Ovary (tissue), 9 donors: ENCODE measurements around the gene STAMBPL1. TPM values are rescaled to one million over a fixed set of nuclear protein-coding genes. Genes with fewer than 3 reads are reported as not detected.

Source experiments
- DNase-seq, 5 donors: peaks; one replicate each; pipeline ENCODE4 v3.0.0-alpha.2; 2019 to 2020
- H3K27ac ChIP-seq, 2 donors: fragments of 200-600 bp; one replicate each; pipeline versions ENCODE4 v1.5.1 to v1.8.0; 2019 to 2022
- H3K27me3 ChIP-seq: fragments of 200-600 bp; one replicate; pipeline ENCODE4 v1.8.0; 2022
- H3K36me3 ChIP-seq: fragments of 200-600 bp; sonication (generic); one replicate; pipeline ENCODE4 v1.5.1; 2019
- H3K4me1 ChIP-seq: one replicate; pipeline ENCODE4 v1.8.1; 2013; ENCODE audit warnings: mild to moderate bottlenecking, moderate library complexity; ENCODE audit not compliant: insufficient read depth
- H3K4me3 ChIP-seq: fragments of 200-600 bp; sonication (generic); one replicate; pipeline ENCODE4 v1.5.1; 2017
- H3K9me3 ChIP-seq, 2 donors: fragments of 200-600 bp in 1 of 2; sonication (generic) in 1 of 2; one replicate each; pipeline versions ENCODE4 v1.5.1 to v1.8.1; 2013 to 2019; ENCODE audit warnings: mild to moderate bottlenecking in 1 of 2, moderate library complexity in 1 of 2
- EP300 ChIP-seq: sonication (generic); formaldehyde crosslinking; IDR thresholded peaks from one replicate; pipeline ENCODE4 v1.6.1; 2017; ENCODE audit warnings: antibody characterized with exemption
- POLR2A ChIP-seq: fragments of 450-650 bp; IDR thresholded peaks from one replicate; pipeline ENCODE4 v1.6.1; 2017; ENCODE audit warnings: antibody characterized with exemption, mild to moderate bottlenecking, moderate library complexity
- WGBS, 3 donors: extraction: QIAGEN DNeasy Blood & Tissue Kit in 1 of 3; methylation state at CpG; one replicate each; pipeline versions ENCODE4 v1.1.5 to v1.1.7; 2013 to 2017; 5-methylcytosine and 5-hydroxymethylcytosine counted together
- intact Hi-C, 4 donors: fragments of 100-400 bp; cut with DNase I; formaldehyde crosslinking; loops; one replicate each; pipeline versions ENCODE4 v1.11.0 to v1.15.1; 2022 to 2023
- polyA plus RNA-seq, 2 donors: library from polyadenylated mRNA; stranded (reverse); fragments of 200-250 nt in 1 of 2; fragments of 350-450 nt in 1 of 2; fragmentation: Illumina TruSeq in 1 of 2; extraction: RNeasy Lipid Tissue Mini Kit (QIAGEN cat#74804) in 1 of 2; gene quantifications; one replicate each; pipeline ENCODE4 v1.2.3, GENCODE V29; 2013 to 2014
- total RNA-seq, 7 donors: library from RNA; depleted of rRNA in 2 of 7; stranded (reverse); fragments of >200 nt in 2 of 7; fragmentation: NEBNext Ultra II Directional in 3 of 7; extraction: Animal tissue kit (Norgen Biotek cat#: 25700) in 3 of 7; gene quantifications; one replicate each; pipeline versions ENCODE4 v1.1.0 to v1.2.4, GENCODE V29; 2016 to 2023
- TF ChIP-seq, protein P1 (sequence below), 3 donors: fragments of 450-650 bp in 2 of 3; fragments of 200-600 bp in 1 of 3; IDR thresholded peaks; one replicate each; pipeline versions ENCODE4 v1.5.1 to v1.8.0; 2016 to 2022; ENCODE audit warnings: antibody characterized with exemption in 3 of 3, mild to moderate bottlenecking in 1 of 3
- donor health status: DM: no; HTN: no; CAD: no; lungs with moderate emphysema.
- donor health status: DM: no; HTN: no; CAD: no.
- donor health status: Bipolar disorder and iron deficiency.
- donor health status: DM: yes; HTN: yes; CAD: no.
- donor health status: DM: no; HTN: no; CAD: no.
- donor health status: DM: yes; HTN: yes; CAD: no.

The STAMBPL1 gene
- total and polyA plus RNA-seq, 9 donors, result 7.9 to 39.6 (median 14.4) TPM

DNA sequence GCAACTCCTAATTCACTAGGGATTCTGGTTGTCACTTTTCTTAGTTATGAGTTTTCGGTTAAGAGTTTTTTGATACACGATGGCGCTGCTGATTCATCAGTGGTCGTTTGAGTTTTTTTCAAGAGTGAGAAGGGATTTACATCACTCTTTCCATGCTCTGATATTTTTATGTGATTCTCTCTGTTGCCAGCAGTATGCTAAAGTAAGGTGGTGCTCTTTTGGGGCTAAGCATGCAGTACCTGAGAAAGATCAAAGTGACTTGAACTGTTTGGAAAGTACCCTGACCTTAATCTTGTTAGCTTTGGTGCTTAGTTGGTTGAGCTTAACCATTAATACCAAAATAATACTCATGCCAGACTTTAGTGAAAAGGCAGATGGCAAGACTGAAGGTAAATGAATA is 28.1 kb downstream of the STAMBPL1 start:
- DNase-seq, result no peak
- Histone ChIP-seq H3K27ac (no peak overlapping the region), H3K36me3 (no peaks in the 10 kb centered on the region), H3K9me3 (no peaks in the 10 kb centered on the region), H3K4me3 (no peak overlapping the region), H3K4me1 (no peaks in the 10 kb centered on the region), H3K27me3 (no peaks in the 10 kb centered on the region)
- TF ChIP-seq, protein P1, sequence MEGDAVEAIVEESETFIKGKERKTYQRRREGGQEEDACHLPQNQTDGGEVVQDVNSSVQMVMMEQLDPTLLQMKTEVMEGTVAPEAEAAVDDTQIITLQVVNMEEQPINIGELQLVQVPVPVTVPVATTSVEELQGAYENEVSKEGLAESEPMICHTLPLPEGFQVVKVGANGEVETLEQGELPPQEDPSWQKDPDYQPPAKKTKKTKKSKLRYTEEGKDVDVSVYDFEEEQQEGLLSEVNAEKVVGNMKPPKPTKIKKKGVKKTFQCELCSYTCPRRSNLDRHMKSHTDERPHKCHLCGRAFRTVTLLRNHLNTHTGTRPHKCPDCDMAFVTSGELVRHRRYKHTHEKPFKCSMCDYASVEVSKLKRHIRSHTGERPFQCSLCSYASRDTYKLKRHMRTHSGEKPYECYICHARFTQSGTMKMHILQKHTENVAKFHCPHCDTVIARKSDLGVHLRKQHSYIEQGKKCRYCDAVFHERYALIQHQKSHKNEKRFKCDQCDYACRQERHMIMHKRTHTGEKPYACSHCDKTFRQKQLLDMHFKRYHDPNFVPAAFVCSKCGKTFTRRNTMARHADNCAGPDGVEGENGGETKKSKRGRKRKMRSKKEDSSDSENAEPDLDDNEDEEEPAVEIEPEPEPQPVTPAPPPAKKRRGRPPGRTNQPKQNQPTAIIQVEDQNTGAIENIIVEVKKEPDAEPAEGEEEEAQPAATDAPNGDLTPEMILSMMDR (IDR thresholded peaks at IDR 0.05), result no peak
- no peak for TF ChIP-seq POLR2A
- TF ChIP-seq EP300, result no peak
- intact Hi-C loops, result no loop called here
- WGBS, 3 donors, result 83% methylated on average over 4 of the region's 4 CpGs

DNA sequence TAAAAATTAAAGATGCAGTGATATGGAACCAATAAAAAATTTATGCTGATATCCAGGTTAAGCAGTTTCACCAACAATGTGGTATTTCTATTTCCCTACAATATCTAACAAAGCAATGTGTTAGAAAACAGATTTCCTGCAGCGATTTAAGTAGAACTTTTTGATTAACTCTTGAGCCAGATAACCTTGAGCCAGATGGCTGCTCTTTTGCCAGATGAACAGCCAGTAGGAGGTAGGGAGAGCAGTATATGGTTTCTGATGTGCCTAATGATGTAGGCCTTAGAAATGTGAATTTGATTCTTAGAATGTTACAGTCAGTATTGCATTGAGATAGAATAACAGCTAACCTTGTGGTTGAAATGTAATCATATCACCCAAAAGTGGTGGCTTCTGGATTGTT is 31.1 kb downstream of the STAMBPL1 start:
- no peak overlapping the region for H3K27ac ChIP-seq
- TF ChIP-seq POLR2A (no peak), EP300 (no peak)
- TF ChIP-seq, protein P1 (IDR thresholded peaks at IDR 0.05), result no peak
- H3K4me1 ChIP-seq, result no peaks in the 10 kb centered on the region
- no peak for DNase-seq
- H3K9me3 ChIP-seq, result no peaks in the 10 kb centered on the region
- no peaks in the 10 kb centered on the region for H3K27me3 ChIP-seq
- H3K36me3 ChIP-seq, result no peaks in the 10 kb centered on the region
- intact Hi-C loops, result no loop called here
- 51 to 73% (median 53%) methylated on average over 1 of the region's 1 CpG for WGBS, 3 donors
- no peak overlapping the region for H3K4me3 ChIP-seq

DNA sequence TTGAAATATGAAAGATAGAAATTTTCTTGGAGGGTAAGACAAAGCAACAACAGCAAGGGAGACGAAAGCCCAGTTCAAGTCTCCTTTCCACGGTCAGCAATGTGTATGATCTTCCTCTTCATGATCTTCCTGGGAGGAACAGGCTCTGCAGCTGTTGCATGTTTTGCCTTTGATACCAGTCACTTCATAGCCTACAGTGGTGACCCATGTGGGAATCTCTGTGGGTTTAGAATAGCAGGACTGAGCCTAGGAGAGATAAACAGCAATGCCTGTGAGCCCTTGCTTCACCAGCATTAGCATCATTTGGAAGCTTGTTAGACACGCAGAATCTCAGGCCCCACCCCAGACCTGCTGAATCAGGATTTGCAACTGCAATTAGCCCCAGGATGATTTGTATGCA is 31.8 kb downstream of the STAMBPL1 start:
- Histone ChIP-seq H3K27ac (no peak overlapping the region), H3K4me3 (no peak overlapping the region), H3K9me3 (no peaks in the 10 kb centered on the region), H3K36me3 (no peaks in the 10 kb centered on the region), H3K4me1 (no peaks in the 10 kb centered on the region), H3K27me3 (no peaks in the 10 kb centered on the region)
- no peak for DNase-seq
- intact Hi-C loops, result no loop called here
- TF ChIP-seq EP300 (no peak), POLR2A (no peak)
- TF ChIP-seq, protein P1 (IDR thresholded peaks at IDR 0.05), result no peak
- 94 to 95% (median 95%) methylated on average over 3 of the region's 3 CpGs for WGBS, 3 donors

DNA sequence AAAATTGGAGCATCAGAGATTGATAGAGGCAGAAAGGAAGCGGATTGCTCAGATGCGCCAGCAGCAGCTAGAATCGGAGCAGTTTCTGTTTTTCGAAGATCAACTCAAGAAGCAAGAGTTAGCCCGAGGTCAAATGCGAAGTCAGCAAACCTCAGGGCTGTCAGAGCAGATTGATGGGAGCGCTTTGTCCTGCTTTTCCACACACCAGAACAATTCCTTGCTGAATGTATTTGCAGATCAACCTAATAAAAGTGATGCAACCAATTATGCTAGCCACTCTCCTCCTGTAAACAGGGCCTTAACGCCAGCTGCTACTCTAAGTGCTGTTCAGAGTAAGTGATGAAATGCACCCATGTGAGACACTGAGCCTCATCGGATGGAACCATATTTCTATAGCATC is 33.1 kb downstream of the STAMBPL1 start:
- Histone ChIP-seq H3K4me3 (no peak overlapping the region), H3K27ac (peak overlapping the region in 1 of 2 donors; percentile 36), H3K36me3 (no peaks in the 10 kb centered on the region), H3K9me3 (no peaks in the 10 kb centered on the region), H3K4me1 (no peaks in the 10 kb centered on the region), H3K27me3 (no peaks in the 10 kb centered on the region)
- TF ChIP-seq, protein P1 (IDR thresholded peaks at IDR 0.05), result no peak
- TF ChIP-seq POLR2A (no peak), EP300 (no peak)
- intact Hi-C loops, result no loop called here
- WGBS, 3 donors, result 57 to 65% (median 60%) methylated on average over 9 of the region's 9 CpGs
- DNase-seq, result no peak

DNA sequence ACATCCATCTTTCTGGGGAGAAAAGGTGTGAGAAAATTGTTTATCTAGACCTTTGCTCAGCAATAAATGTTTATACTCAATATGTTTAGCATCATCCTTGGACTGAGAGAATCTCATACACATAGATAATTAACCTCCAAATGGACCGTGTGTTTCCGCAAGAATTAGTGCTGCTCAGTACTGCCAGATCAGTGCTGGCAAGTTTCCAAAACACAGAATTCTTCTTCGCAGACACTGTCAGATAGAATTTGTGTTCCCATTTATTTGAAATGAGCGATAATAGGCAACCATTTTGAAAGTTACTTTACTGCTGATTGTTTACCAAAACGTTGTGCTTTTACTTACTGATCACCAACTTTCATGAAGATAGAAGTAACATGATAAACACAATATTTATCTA is 33.7 kb downstream of the STAMBPL1 start:
- WGBS, 3 donors, result 26 to 34% (median 34%) methylated on average over 5 of the region's 5 CpGs
- Histone ChIP-seq H3K36me3 (no peaks in the 10 kb centered on the region), H3K9me3 (no peaks in the 10 kb centered on the region), H3K4me1 (no peaks in the 10 kb centered on the region), H3K4me3 (no peak overlapping the region), H3K27me3 (no peaks in the 10 kb centered on the region), H3K27ac (no peak overlapping the region)
- no peak for DNase-seq
- TF ChIP-seq, protein P1 (IDR thresholded peaks at IDR 0.05), result no peak
- TF ChIP-seq POLR2A, result no peak
- no peak for TF ChIP-seq EP300
- intact Hi-C loops, result no loop called here
